Suprapubic skin (tissue), 4 donors: ENCODE data around the gene YBEY. TPM values are rescaled to one million over a fixed set of nuclear protein-coding genes. Genes with fewer than 3 reads are reported as not detected.
A peak's percentile ranks its signal among the peaks of the same experiment; 100 is the strongest.

Source experiments
- DNase-seq, 2 donors: peaks; one replicate each; pipeline ENCODE4 v3.0.0-alpha.2; 2019; ENCODE audit warnings: low spot score in 2 of 2
- H3K27ac ChIP-seq: fragments of 200-600 bp; sonication (generic); one replicate; pipeline ENCODE4 v1.5.1; 2019
- H3K27me3 ChIP-seq: fragments of 200-600 bp; sonication (generic); one replicate; pipeline ENCODE4 v1.5.1; 2019
- H3K36me3 ChIP-seq: fragments of 200-600 bp; sonication (generic); one replicate; pipeline ENCODE4 v1.5.1; 2019
- H3K4me1 ChIP-seq: fragments of 200-600 bp; sonication (generic); one replicate; pipeline ENCODE4 v1.5.1; 2019
- H3K4me3 ChIP-seq: fragments of 200-600 bp; sonication (generic); one replicate; pipeline ENCODE4 v1.5.1; 2019; ENCODE audit warnings: mild to moderate bottlenecking
- H3K9me3 ChIP-seq: fragments of 200-600 bp; sonication (generic); one replicate; pipeline ENCODE4 v1.5.1; 2019
- CTCF ChIP-seq, 2 donors: fragments of 200-600 bp in 1 of 2; fragments of 450-650 bp in 1 of 2; sonication (generic) in 1 of 2; IDR thresholded peaks; one replicate each; pipeline ENCODE4 v1.5.1; 2016 to 2019; ENCODE audit warnings: antibody characterized with exemption in 2 of 2, mild to moderate bottlenecking in 1 of 2, moderate library complexity in 1 of 2
- EP300 ChIP-seq: sonication (generic); formaldehyde crosslinking; IDR thresholded peaks from one replicate; pipeline ENCODE4 v1.6.1; 2017; ENCODE audit warnings: antibody characterized with exemption
- POLR2A ChIP-seq, 2 donors: fragments of 450-650 bp; IDR thresholded peaks; one replicate each; pipeline ENCODE4 v1.6.1; 2017; ENCODE audit warnings: antibody characterized with exemption in 2 of 2, mild to moderate bottlenecking in 2 of 2, moderate library complexity in 2 of 2
- POLR2AphosphoS5 ChIP-seq, 3 donors: sonication (generic); formaldehyde crosslinking; IDR thresholded peaks; one replicate each; pipeline ENCODE4 v1.6.1; 2017; ENCODE audit warnings: antibody characterized with exemption in 3 of 3
- WGBS: methylation state at CpG from one replicate; pipeline ENCODE4 v1.1.5; 2018; 5-methylcytosine and 5-hydroxymethylcytosine counted together
- total RNA-seq, 4 donors: library from RNA; depleted of rRNA; stranded (reverse); fragments of >200 nt; gene quantifications; one replicate each; pipeline ENCODE4 v1.1.0, GENCODE V29; 2016

The YBEY gene
- total RNA-seq, 4 donors from 2014 or later, result 13.3 to 23.8 (median 18.8) TPM

DNA sequence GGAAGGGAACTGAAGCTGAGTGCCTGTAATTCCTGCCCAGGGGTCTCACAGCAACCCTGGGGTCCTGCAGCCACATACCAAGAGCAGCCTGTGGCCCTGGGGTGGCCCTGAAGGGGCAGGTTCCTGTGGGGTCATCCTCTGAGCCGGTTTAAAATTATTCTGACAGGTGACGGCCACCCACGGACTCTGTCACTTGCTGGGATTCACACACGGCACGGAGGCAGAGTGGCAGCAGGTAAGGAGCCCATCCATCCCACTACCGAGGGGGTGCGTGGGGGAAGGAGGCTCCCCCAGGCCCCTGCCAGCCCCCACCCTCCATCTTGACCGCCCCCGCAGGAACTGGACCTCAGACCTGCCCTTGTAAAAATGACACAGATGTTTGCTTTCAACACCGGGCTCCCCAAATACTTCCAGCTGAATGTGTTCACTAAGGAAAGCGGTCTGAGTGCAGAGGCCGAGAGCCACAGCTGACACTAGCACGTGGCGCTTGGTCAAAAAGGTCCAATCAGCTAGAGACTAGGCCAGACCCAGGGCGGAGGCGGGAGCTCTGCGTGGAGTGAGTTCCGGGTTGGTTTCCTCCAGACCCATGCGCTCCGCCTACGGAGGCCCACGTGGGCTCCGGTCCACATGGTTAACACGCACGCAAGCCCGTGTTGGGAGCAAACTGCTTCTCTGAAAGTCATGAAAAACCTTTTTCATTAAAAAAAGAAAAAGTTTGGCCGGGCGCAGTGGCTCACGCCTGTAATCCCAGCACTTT lies 10.0 kb downstream of the YBEY start:
- Histone ChIP-seq H3K9me3 (no peaks in the 10 kb centered on the region), H3K27me3 (no peaks in the 10 kb centered on the region), H3K4me1 (peaks cover 28% of the 10 kb centered on the region), H3K4me3 (peak overlapping the region; percentile 50), H3K36me3 (peaks cover 8% of the 10 kb centered on the region), H3K27ac (peak overlapping the region; percentile 43)
- WGBS, result 81% methylated on average over 15 of the region's 29 CpGs
- DNase-seq, result peak; percentile 91 to 95
- TF ChIP-seq CTCF (IDR thresholded peaks at IDR 0.05) (no peak), POLR2AphosphoS5 (IDR thresholded peaks at IDR 0.05) (peak in 1 of 3 donors; percentile 58)

GRCh38 chr21:46297338-46298271 lies 11.5 kb downstream of the YBEY start:
- Histone ChIP-seq H3K27ac (peak overlapping the region; percentile 43), H3K4me3 (peak overlapping the region; percentile 50), H3K9me3 (no peaks in the 10 kb centered on the region), H3K27me3 (no peaks in the 10 kb centered on the region), H3K4me1 (peaks cover 28% of the 10 kb centered on the region), H3K36me3 (peaks cover 11% of the 10 kb centered on the region)
- no peak for DNase-seq
- 4% methylated on average over 50 of the region's 84 CpGs for WGBS
- TF ChIP-seq EP300 (no peak), POLR2AphosphoS5 (IDR thresholded peaks at IDR 0.05) (no peak), CTCF (IDR thresholded peaks at IDR 0.05) (no peak), POLR2A (IDR thresholded peaks at IDR 0.05) (no peak)

GRCh38 chr21:46299167-46299566 lies 13.0 kb downstream of the YBEY start:
- WGBS, result 92% methylated on average over 9 of the region's 9 CpGs
- TF ChIP-seq POLR2A (IDR thresholded peaks at IDR 0.05) (no peak), CTCF (IDR thresholded peaks at IDR 0.05) (no peak), EP300 (no peak), POLR2AphosphoS5 (IDR thresholded peaks at IDR 0.05) (no peak)
- peaks cover 11% of the 10 kb centered on the region for H3K36me3 ChIP-seq
- H3K4me3 ChIP-seq, result no peak overlapping the region
- no peaks in the 10 kb centered on the region for H3K9me3 ChIP-seq
- H3K4me1 ChIP-seq, result peaks cover 28% of the 10 kb centered on the region
- no peaks in the 10 kb centered on the region for H3K27me3 ChIP-seq
- H3K27ac ChIP-seq, result no peak overlapping the region
- DNase-seq, result no peak

DNA sequence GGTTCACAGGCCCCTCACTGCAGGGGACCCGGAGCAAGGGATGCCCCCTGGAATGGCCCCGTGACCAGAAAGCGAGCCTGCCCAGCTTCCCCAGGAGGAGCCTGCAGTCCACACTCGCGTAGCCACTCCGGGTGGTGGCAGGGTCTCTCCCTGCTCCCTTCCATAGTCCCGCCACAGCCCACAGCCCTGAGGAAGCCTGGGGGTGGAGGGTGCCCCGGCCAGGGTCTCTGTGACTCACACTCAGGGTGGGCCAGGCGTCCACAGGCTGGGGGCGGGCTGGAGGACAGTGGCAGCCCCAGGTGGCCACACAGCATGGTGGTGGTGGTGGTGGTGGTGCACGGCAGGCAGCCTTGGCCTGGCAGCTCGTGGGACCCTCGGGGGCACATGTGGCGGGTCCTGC lies 15.6 kb downstream of the YBEY start:
- no peaks in the 10 kb centered on the region for H3K9me3 ChIP-seq
- H3K27ac ChIP-seq, result no peak overlapping the region
- H3K4me3 ChIP-seq, result no peak overlapping the region
- H3K4me1 ChIP-seq, result peaks cover 14% of the 10 kb centered on the region
- peaks cover 11% of the 10 kb centered on the region for H3K36me3 ChIP-seq
- no peak for DNase-seq
- no CpG with 5 or more reads among the region's 14 CpGs for WGBS
- no peak for TF ChIP-seq CTCF (IDR thresholded peaks at IDR 0.05)
- no peak for TF ChIP-seq POLR2A (IDR thresholded peaks at IDR 0.05)
- TF ChIP-seq EP300, result no peak
- TF ChIP-seq POLR2AphosphoS5 (IDR thresholded peaks at IDR 0.05), result no peak
- H3K27me3 ChIP-seq, result no peaks in the 10 kb centered on the region

- Histone ChIP-seq H3K27me3 (no peaks in the 10 kb centered on the region), H3K36me3 (peaks cover 11% of the 10 kb centered on the region), H3K4me1 (no peaks in the 10 kb centered on the region), H3K4me3 (no peak overlapping the region), H3K9me3 (no peaks in the 10 kb centered on the region), H3K27ac (no peak overlapping the region)
- no peak for DNase-seq
- no peak for TF ChIP-seq EP300
- TF ChIP-seq POLR2A (IDR thresholded peaks at IDR 0.05), result no peak
- TF ChIP-seq CTCF (IDR thresholded peaks at IDR 0.05), result no peak
- TF ChIP-seq POLR2AphosphoS5 (IDR thresholded peaks at IDR 0.05), result no peak
- 96% methylated on average over 5 of the region's 5 CpGs for WGBS
Observed at GRCh38 chr21:46304437-46304836, 18.3 kb downstream of the YBEY start.
